Measurements from ENCODE around the gene CYP11A1.
A peak's percentile ranks its signal among the peaks of the same experiment; 100 is the strongest.

DNA sequence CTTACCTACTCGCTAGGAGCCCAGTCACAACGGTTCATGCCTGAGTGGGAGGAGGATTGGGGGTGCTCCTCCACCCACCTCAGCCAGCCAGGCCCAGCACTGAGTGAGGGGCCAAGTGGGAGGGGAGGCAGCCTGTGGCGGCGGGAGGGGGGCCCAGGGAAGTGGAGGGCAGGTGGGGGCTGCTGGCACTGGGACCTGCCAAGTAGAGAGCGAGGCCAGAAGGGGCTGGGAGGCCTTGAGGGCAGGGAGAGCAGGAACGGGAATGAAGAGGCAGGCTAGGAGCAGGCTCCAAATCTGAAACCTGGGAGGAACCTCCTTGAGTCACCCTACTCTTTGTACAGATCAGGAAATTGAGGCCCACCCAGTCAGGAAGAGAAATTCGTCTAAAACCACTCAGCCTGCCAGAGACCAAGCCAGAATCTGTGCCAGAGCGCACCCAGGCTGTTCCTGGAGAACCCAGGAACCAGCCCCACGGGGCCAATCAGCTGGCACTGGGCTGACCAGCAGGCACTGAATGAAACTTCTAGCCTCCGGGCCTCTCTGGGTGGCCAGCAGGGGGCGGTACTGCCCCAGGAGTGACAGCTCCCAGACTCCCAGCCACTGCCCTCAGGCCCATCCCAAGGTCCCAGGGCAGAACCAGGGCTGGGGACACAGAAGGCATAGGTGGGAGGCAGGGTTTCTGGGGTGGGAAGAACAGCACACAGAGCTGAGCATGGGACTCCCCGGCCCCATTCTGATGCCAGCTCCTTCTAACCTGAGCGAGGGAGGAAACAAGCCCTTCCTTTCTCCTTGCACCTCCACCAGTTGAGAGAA lies 14.8 kb upstream of the CYP11A1 start:
- TF ChIP-seq CTCF (IDR thresholded peaks at IDR 0.05) (peak; percentile 90 to 96 (median 94)), POLR2A (IDR thresholded peaks at IDR 0.05) (no peak)

All from esophagus squamous epithelium (tissue), 4 donors.